Left renal pelvis (tissue), 4 donors: ENCODE results near the gene UBASH3B. TPM values are rescaled to one million over a fixed set of nuclear protein-coding genes. Genes with fewer than 3 reads are reported as not detected.
"Not testable (repeated sequence)": the region's sequence is repeated elsewhere in the genome, so short reads cannot be mapped to it uniquely, and the experiment has no call there.

Source experiments
- DNase-seq, 4 donors: peaks; one replicate each; pipeline ENCODE4 v3.0.0-alpha.2; 2013; ENCODE audit warnings: low read depth in 4 of 4, low spot score in 3 of 4
- polyA plus RNA-seq, 4 donors: library from polyadenylated mRNA; unstranded; fragments of 120-200 nt; gene quantifications; one replicate each; pipeline ENCODE4 v1.2.1, GENCODE V29; 2013; ENCODE audit not compliant: insufficient read length in 4 of 4

Gene UBASH3B
- polyA plus RNA-seq, 4 donors: 5.3 to 9.1 (median 7.6) TPM

- DNase-seq: no peak
Measured at GRCh38 chr11:122727101-122727929, 71.8 kb downstream of the UBASH3B start.

- DNase-seq: no peak
Measured at GRCh38 chr11:122728561-122728960, 73.0 kb downstream of the UBASH3B start.

- DNase-seq: no peak
Measured at GRCh38 chr11:122729139-122729538, 73.6 kb downstream of the UBASH3B start.

DNA sequence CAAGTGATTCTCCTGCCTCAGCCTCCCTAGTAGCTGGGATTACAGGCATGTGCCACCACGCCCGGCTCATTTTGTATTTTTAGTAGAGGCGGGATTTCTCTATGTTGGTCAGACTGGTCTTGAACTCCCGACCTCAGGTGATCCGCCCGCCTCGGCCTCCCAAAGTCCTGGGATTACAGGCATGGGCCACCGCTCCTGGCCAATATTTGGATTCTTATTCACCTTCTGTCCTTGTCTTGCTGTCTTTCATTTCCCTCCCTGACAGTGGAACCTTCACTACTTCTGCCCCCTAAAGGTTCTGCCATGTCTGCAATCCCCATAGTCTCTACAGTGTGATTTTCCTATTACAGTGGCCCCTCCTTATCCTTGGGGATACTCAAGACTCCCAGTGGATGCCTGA is 75.2 kb downstream of the UBASH3B start:
- not testable (repeated sequence) for DNase-seq

- DNase-seq: no peak
Measured at GRCh38 chr11:122731500-122731913, 76.0 kb downstream of the UBASH3B start.

GRCh38 chr11:122732342-122733315 is 77.1 kb downstream of the UBASH3B start:
- no peak for DNase-seq

GRCh38 chr11:122733318-122733717 is 77.8 kb downstream of the UBASH3B start:
- DNase-seq: no peak

GRCh38 chr11:122734848-122735496 is 79.5 kb downstream of the UBASH3B start:
- DNase-seq: no peak

- no peak for DNase-seq
Measured at GRCh38 chr11:122737951-122738693, 82.6 kb downstream of the UBASH3B start.

- no peak for DNase-seq
Measured at GRCh38 chr11:122741613-122742300, 86.2 kb downstream of the UBASH3B start.

GRCh38 chr11:122742301-122743018 is 86.9 kb downstream of the UBASH3B start:
- no peak for DNase-seq

- no peak for DNase-seq
Measured at GRCh38 chr11:122743097-122743741, 87.7 kb downstream of the UBASH3B start.

DNA sequence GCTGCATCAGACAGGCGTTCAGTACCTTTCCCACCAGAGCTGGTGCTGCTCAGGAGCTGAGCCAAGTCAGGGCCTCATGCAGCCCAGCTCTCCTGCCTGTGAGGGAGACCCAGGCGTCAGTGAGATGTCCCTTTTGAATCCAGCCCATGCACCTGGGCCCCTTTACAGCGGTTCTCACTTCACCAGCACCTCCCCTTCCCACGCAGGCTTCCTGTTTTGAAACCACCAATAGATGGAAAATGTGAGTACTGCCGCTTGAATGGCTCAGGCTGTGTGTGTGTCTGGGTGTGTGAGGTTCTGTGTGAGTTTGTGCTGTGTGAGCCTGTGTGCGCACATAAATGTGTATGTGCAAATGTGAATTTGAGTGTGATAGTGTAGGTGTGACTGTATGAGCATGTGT is 88.4 kb downstream of the UBASH3B start:
- no peak for DNase-seq

DNA sequence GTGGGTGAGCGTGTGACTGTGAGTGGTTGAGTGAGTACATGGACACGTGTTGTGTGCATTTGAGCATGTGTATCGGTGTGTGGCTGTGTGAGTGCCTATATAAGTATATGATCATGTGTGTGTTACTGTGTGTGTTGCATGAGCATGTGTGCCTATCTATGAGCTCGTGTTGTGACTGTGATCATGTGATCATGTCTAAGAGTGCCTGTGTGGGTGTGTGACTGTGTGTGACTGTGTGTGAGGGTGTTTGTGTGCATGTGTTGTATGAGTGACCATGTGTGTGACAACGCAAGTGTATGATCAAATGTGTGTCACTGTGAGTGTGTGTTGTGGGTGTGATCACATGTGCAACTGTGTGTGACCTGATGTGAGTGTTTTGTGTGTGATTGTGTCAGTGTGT is 88.8 kb downstream of the UBASH3B start:
- DNase-seq: no peak

GRCh38 chr11:122745111-122745510 is 89.6 kb downstream of the UBASH3B start:
- no peak for DNase-seq

GRCh38 chr11:122746050-122746478 is 90.5 kb downstream of the UBASH3B start:
- no peak for DNase-seq

GRCh38 chr11:122746611-122747244 is 91.2 kb downstream of the UBASH3B start:
- DNase-seq: no peak

- DNase-seq: no peak
Measured at GRCh38 chr11:122747351-122747781, 91.8 kb downstream of the UBASH3B start.
